DOHH2 (cell line): Measurements from ENCODE around the gene DAO.

Experiments used
- EZH2phosphoT487 ChIP-seq: fragments of 200-600 bp; sonication (generic); IDR thresholded peaks from 2 replicates; pipeline ENCODE4 v1.6.1; 2017; ENCODE audit warnings: borderline replicate concordance, mild to moderate bottlenecking, antibody characterized with exemption, low read length, moderate library complexity, mixed read lengths
- TF ChIP-seq, protein P1 (sequence below): fragments of 200-600 bp; sonication (generic); IDR thresholded peaks from one replicate; pipeline ENCODE4 v1.5.1; 2014; ENCODE audit warnings: antibody characterized with exemption, mild to moderate bottlenecking, low read depth, low read length; ENCODE audit not compliant: poor library complexity, severe bottlenecking

- TF ChIP-seq, protein P1, sequence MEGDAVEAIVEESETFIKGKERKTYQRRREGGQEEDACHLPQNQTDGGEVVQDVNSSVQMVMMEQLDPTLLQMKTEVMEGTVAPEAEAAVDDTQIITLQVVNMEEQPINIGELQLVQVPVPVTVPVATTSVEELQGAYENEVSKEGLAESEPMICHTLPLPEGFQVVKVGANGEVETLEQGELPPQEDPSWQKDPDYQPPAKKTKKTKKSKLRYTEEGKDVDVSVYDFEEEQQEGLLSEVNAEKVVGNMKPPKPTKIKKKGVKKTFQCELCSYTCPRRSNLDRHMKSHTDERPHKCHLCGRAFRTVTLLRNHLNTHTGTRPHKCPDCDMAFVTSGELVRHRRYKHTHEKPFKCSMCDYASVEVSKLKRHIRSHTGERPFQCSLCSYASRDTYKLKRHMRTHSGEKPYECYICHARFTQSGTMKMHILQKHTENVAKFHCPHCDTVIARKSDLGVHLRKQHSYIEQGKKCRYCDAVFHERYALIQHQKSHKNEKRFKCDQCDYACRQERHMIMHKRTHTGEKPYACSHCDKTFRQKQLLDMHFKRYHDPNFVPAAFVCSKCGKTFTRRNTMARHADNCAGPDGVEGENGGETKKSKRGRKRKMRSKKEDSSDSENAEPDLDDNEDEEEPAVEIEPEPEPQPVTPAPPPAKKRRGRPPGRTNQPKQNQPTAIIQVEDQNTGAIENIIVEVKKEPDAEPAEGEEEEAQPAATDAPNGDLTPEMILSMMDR = no peak
- no peak for TF ChIP-seq EZH2phosphoT487
Measured at GRCh38 chr12:108935159-108935763, 55.4 kb downstream of the DAO start.
